ENCODE results near the gene LAMA2.

The LAMA2 gene

DNA sequence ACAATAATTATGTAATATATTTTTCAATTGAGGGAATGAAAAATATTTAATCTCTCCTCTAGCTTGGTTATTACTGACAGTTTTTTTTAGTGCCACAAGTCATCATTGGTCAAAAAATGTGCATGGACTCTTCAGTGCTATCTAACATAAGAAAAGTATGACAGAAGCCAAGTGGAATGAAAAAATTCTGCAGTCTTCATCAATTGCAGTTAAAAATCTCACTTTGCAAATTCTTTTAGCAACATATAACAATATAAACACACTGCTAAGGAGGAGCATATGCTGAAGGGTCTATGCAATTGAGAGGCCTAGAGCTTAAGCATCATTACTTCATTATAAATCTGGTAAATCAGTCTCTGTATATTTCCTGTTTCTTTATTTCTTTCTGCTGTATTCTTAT is 652.0 kb downstream of the LAMA2 start:
- no peak for DNase-seq (ENCODE audit: low spot score)

DNA sequence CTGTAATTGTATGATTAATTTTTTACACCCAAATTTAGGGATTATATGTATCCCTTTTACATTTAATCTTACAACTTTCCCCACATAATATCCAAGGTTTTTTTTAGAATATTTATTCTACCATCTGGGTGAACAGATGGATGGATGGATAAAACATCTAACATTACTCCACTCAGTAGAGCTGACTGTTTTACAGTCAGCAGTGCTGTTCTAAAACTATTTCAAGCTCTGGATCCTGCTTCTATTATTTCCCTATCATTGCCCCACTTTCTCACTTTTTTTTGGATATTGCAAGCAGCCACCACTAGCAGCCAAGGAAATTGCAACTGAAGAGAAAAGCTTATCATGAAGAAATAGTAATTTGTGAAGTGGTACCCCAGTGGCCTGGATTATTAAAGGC is 653.3 kb downstream of the LAMA2 start:
- no peak for DNase-seq (ENCODE audit: low spot score)

DNA sequence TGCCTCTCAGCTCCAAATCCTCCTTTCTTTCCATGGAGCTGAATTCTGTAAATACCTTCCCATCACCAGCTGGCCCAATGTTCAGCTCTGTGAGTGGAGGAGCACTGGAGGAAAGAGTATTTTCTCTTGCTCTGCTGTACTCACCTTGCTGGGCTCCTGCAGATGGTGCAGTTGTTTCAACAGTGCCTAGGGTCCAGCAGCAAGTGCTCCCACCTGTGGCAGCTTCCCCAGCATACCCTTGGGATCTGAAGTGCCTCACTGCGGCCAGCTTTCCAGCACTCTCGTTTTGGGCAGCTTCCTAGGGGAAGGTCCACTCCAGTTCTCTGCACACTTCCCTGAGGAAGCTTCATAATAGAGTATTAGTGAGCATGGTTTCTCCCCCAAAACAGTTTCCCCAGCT is 656.1 kb downstream of the LAMA2 start:
- no peak for DNase-seq (ENCODE audit: low spot score)

DNA sequence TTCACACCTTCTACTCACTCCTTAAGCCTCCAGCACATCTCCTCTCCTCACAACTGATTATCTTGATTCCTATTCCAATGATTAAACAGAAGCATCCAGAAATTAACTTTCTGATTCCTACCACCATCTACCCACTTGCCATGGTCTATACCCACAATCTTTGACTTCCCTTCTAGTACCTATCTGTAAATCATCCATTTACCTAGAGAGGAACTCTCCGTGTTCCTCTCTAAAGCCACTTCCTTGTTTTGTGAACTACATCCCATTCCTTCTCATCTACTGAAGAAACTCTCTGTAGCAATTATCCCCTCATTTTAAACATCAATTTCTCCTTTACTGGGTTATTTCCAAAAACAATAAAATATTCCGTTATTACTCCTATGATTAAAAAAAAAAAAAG is 659.8 kb downstream of the LAMA2 start:
- no peak for DNase-seq (ENCODE audit: low spot score)

DNA sequence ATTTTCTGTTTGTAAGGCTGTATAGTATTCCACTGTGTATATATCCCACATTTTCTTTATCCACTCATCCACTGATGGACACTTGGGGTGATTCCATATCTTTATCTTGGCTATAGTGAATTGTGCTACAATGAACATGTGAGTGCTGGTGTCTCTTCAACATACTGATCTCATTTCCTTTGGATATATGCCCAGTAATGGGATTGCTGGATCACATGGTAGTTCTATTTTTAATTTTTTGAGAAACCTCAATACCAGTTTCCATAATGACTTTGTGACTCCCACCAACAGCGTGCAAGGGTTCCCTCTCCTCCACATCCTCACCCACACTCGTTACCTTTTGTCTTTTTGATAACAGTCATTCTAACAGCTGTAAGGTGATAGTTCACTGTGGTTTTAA is 661.0 kb downstream of the LAMA2 start:
- DNase-seq (ENCODE audit: low spot score), result no peak

DNA sequence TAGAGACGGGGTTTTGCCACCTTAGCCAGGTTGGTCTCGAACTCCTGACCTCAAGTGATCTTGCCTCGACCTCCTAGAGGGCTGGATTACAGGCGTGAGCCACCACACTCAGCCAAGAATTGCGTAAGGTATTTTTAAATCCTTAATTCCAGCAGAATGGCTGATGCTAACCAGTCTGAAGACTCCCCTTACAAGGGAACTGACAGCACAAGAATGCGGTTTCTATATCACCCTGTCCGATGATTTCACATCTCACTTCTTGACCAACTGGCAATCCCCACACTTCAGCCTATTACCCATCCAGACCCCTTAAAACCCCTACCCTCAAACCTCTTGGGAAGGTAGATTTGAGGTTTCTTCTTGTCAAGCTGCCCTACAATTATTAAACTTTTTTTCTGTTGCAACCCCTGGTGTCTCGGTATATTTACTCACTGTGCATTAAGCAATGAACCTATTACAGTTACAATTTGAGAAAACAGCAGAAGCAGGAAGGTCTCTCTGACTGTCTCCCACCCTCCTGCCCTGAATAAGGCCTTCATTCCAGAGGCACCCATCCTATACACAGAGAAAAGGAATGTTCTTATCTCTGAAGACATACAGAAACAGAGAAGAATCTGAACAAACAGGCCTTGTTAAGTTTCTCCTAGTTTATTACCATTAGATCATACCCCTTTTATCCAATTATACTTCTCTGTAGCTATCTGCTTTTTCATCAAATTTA is 662.1 kb downstream of the LAMA2 start:
- DNase-seq (ENCODE audit: low spot score), result no peak

DNA sequence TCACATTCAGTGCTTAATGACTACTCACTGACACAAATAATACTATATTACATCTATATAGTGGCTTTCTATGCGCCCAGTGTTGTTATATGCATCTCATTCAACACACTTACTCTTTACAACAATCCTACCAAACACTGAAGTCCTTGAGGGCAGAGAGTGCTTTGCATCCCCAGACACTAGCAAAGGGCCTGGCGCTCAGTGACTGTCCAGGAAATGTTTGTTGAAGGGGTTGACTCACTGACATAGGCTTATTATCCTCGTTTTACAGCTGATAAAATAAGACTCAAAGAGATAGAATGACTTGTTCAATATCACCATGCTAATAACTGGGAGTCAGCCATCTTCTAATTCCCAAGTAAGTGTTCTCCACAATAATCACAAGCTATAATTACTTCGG is 663.8 kb downstream of the LAMA2 start:
- DNase-seq (ENCODE audit: low spot score), result no peak

DNA sequence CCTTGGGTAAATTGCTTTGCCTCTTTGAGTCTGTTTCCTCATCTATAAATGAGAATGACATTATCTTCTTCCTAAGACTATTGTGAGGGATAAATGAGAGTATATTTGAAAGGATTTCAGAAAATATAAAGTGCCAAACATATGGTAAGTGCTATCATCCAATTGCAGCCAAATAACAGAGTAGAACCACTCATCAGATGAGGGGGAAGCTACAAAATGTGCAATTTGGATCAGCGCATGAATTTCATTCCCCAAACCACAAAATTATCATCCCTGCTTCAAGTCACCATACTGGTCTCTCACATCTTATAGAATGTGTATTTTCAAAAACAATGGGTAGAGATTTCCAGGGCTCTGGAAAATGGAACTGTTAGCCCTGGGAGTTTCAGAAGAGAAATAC is 668.5 kb downstream of the LAMA2 start:
- DNase-seq (ENCODE audit: low spot score), result no peak

DNA sequence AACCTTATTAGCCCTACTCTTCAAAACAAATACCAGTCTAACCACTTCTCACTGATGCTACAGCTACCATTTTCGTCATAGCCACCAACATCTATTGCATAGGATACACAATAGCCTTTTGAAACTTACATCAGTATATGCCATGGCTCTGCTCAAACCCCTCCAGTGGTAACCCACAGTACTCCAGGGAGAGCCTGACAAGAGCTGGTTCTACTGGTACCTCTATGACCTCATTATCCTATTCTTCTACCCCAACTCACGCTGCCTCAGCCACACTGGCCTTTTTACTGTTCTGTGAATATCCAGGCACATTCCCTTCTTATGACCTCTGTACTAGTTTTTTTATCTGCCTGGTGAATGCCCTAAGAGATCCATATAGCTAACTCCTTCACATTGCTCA is 669.5 kb downstream of the LAMA2 start:
- no peak for DNase-seq (ENCODE audit: low spot score)

DNA sequence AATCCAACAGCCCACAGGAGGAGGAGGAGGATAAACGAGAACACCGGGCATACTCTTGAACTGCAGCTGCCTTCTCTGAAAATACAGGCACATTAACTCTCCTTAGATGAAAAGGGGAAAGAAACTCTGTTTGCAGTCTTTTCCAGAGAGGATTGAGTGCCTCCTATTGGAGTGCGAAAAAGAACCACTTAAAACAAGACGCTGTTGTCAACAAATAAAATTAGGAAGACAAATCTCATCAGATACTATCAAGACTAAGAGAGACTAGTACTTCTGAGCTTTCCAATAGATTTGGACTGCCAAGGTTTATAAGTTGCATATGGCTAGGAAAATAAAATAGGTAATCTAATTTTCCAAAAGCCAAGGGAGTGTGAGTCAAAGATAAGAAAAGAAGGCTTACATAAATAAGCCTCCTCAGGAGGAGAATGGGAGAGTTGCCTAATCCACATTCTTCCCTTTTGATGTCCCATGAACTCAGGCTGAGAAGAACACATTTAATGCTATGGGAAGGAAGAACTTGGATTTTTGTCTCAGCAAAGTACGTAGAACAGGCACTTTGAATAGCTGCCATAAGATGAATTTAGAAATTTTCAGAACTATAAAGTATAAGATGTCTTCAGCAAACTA is 672.4 kb downstream of the LAMA2 start:
- DNase-seq (ENCODE audit: low spot score), result no peak

DNA sequence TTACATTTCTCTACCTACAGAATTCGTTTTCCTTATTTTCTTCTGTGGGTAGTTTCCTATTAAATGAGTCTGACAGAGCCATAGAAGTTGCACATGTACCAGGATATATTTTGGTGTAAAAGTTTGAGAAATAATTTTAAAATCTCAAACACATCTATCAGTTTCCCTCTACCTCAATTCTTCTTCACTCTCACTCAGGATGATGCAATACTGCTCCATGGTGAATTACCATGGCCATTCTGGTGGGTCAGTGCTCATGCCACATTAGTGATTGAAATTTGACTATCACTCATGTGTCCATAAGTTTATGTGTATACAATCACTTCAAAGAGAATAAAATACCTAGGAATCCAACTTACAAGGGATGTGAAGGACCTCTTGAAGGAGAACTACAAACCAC is 675.3 kb downstream of the LAMA2 start:
- DNase-seq (ENCODE audit: low spot score), result no peak

DNA sequence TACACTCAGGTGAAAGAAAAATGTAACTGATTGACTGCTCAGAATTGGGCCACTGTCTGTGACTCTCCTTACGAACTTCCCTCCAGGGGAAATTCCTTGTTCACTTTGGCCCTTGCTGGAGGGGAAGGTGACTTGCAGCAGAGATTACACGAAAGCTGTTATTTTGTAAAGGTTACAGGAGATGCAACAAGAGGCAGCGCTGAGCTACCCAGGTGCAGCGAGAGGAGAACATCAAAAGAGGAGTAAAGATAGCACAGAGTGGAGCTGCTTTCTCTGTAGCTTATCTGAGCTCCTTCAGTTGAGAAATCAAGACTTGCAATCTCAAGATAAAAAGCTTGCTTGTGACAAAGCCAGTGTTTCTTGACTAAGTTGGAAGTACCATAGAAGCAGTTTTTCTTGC is 682.4 kb downstream of the LAMA2 start:
- no peak for DNase-seq (ENCODE audit: low spot score)

DNA sequence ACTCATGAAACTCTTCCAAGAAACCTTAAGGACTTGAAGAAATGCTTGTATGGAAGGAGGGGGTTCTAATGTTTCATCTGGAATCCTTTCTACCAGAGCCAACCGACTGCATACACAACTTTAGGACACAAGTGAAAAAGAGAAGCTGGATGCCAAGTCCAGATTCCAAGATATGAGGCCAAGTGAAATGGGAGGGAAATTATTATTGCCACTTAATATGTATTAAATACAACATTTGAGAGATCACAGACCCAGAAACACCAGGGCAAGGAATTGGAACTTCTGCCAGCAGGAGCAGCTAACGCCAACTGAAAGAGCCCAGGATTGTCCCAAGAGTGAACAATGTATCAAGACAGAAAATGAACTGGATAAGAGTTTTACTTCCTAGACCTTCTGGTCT is 682.9 kb downstream of the LAMA2 start:
- no peak for DNase-seq (ENCODE audit: low spot score)
